GM21515 (cell line): ENCODE results near the gene PRRG4.
"Not testable (repeated sequence)": the region's sequence is repeated elsewhere in the genome, so short reads cannot be mapped to it uniquely, and the experiment has no call there.

Experiments used
- ATAC-seq: cut with Tn5 transposase; IDR thresholded peaks from one replicate; pipeline ENCODE4 v1.9.1; 2021; ENCODE audit not compliant: unreplicated experiment

The PRRG4 gene

GRCh38 chr11:32829680-32830412 lies at the start of gene PRRG4:
TSS of gene PRRG4 (plus strand) at chr11:32829927. CDS start at chr11:32830530, 603 bp downstream.
- peak; percentile 77 for ATAC-seq

- ATAC-seq, result not testable (repeated sequence)
Measured at GRCh38 chr11:32780839-32781238, 48.9 kb upstream of the PRRG4 start.

- ATAC-seq, result no peak
Measured at GRCh38 chr11:32781721-32782120, 48.0 kb upstream of the PRRG4 start.

GRCh38 chr11:32785262-32785661 lies 44.5 kb upstream of the PRRG4 start:
- ATAC-seq, result no peak

GRCh38 chr11:32786811-32787210 lies 42.9 kb upstream of the PRRG4 start:
- no peak for ATAC-seq

GRCh38 chr11:32790916-32791315 lies 38.8 kb upstream of the PRRG4 start:
- ATAC-seq, result no peak

- peak; percentile 11 for ATAC-seq
Measured at GRCh38 chr11:32792111-32792947, 37.4 kb upstream of the PRRG4 start.

- ATAC-seq, result peak; percentile 86
Measured at GRCh38 chr11:32792948-32793475, 36.7 kb upstream of the PRRG4 start.

- no peak for ATAC-seq
Measured at GRCh38 chr11:32794439-32794838, 35.3 kb upstream of the PRRG4 start, which contains the start of gene CCDC73. TSS of gene CCDC73 (minus strand) at chr11:32794662. CDS start at chr11:32760243, 34,419 bp downstream.

GRCh38 chr11:32796425-32796824 lies 33.3 kb upstream of the PRRG4 start:
- no peak for ATAC-seq

- ATAC-seq, result peak; percentile 99
Measured at GRCh38 chr11:32809313-32809712, 20.4 kb upstream of the PRRG4 start.

GRCh38 chr11:32817181-32817851 lies 12.4 kb upstream of the PRRG4 start:
- no peak for ATAC-seq

GRCh38 chr11:32817852-32818183 lies 11.9 kb upstream of the PRRG4 start:
- no peak for ATAC-seq

GRCh38 chr11:32819187-32819586 lies 10.5 kb upstream of the PRRG4 start:
- ATAC-seq, result no peak

- no peak for ATAC-seq
Measured at GRCh38 chr11:32820497-32820896, 9.2 kb upstream of the PRRG4 start.

GRCh38 chr11:32821517-32821916 lies 8.2 kb upstream of the PRRG4 start:
- no peak for ATAC-seq

GRCh38 chr11:32821917-32822560 lies 7.7 kb upstream of the PRRG4 start:
- ATAC-seq, result no peak

GRCh38 chr11:32823617-32824016 lies 6.1 kb upstream of the PRRG4 start:
- not testable (repeated sequence) for ATAC-seq

- no peak for ATAC-seq
Measured at GRCh38 chr11:32826113-32826512, 3.6 kb upstream of the PRRG4 start.

GRCh38 chr11:32827276-32827675 lies 2.5 kb upstream of the PRRG4 start:
- no peak for ATAC-seq

- peak; percentile 41 for ATAC-seq
Measured at GRCh38 chr11:32829157-32829679, 509 bp upstream of the PRRG4 start.
